ENCODE measurements around the gene HMCN2.

- no peak for TF ChIP-seq EP300 (IDR thresholded peaks at IDR 0.05)
- TF ChIP-seq, protein P1, sequence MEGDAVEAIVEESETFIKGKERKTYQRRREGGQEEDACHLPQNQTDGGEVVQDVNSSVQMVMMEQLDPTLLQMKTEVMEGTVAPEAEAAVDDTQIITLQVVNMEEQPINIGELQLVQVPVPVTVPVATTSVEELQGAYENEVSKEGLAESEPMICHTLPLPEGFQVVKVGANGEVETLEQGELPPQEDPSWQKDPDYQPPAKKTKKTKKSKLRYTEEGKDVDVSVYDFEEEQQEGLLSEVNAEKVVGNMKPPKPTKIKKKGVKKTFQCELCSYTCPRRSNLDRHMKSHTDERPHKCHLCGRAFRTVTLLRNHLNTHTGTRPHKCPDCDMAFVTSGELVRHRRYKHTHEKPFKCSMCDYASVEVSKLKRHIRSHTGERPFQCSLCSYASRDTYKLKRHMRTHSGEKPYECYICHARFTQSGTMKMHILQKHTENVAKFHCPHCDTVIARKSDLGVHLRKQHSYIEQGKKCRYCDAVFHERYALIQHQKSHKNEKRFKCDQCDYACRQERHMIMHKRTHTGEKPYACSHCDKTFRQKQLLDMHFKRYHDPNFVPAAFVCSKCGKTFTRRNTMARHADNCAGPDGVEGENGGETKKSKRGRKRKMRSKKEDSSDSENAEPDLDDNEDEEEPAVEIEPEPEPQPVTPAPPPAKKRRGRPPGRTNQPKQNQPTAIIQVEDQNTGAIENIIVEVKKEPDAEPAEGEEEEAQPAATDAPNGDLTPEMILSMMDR (IDR thresholded peaks at IDR 0.05) = no peak
- TF ChIP-seq POLR2AphosphoS5 (IDR thresholded peaks at IDR 0.05) = no peak
Observed at GRCh38 chr9:130316430-130316829, 50.9 kb downstream of the HMCN2 start.

All from suprapubic skin (tissue), 4 donors.